Gastrocnemius medialis (tissue), 4 donors: ENCODE data around the gene TMEM59L. TPM values are rescaled to one million over a fixed set of nuclear protein-coding genes. Genes with fewer than 3 reads are reported as not detected.
"Not testable (repeated sequence)": the region's sequence is repeated elsewhere in the genome, so short reads cannot be mapped to it uniquely, and the experiment has no call there.

ENCODE experiments used
- ATAC-seq, 2 donors: fragments of 150-250 bp; one replicate each; pipeline ENCODE4 v1.9.1; 2016
- DNase-seq, 2 donors: peaks; one replicate each; pipeline ENCODE4 v3.0.0-alpha.2; 2019
- H3K27ac ChIP-seq, 4 donors: fragments of 200-600 bp; sonication (generic); 1 replicate in 1 of 4; 2 replicates in 3 of 4; pipeline ENCODE4 v1.5.1; 2016 to 2018; ENCODE audit warnings: mild to moderate bottlenecking in 2 of 4, moderate library complexity in 1 of 4
- H3K27me3 ChIP-seq, 3 donors: fragments of 200-600 bp; sonication (generic) in 2 of 3; 1 replicate in 1 of 3; 2 replicates in 2 of 3; pipeline versions ENCODE4 v1.5.1 to v1.6.0; 2016 to 2019; ENCODE audit warnings: mild to moderate bottlenecking in 1 of 3, moderate library complexity in 1 of 3
- H3K36me3 ChIP-seq, 2 donors: fragments of 200-600 bp; sonication (generic) in 1 of 2; one replicate each; pipeline ENCODE4 v1.5.1; 2017 to 2018
- H3K4me1 ChIP-seq, 2 donors: fragments of 200-600 bp; sonication (generic) in 1 of 2; one replicate each; pipeline ENCODE4 v1.5.1; 2016 to 2017; ENCODE audit warnings: mild to moderate bottlenecking in 2 of 2
- H3K4me3 ChIP-seq, 4 donors: fragments of 200-600 bp; sonication (generic) in 3 of 4; 1 replicate in 1 of 4; 2 replicates in 3 of 4; pipeline ENCODE4 v1.5.1; 2016 to 2019; ENCODE audit warnings: mild to moderate bottlenecking in 2 of 4
- H3K9me3 ChIP-seq, 3 donors: fragments of 200-600 bp; sonication (generic) in 2 of 3; 1 replicate in 1 of 3; 2 replicates in 2 of 3; pipeline ENCODE4 v1.5.1; 2016 to 2019
- POLR2A ChIP-seq, 2 donors: fragments of 450-650 bp; IDR thresholded peaks; one replicate each; pipeline ENCODE4 v1.6.1; 2017; ENCODE audit warnings: antibody characterized with exemption in 2 of 2, mild to moderate bottlenecking in 2 of 2, moderate library complexity in 2 of 2
- in situ Hi-C, 4 donors: fragments of 200-750 bp; cut with MboI; loops; one replicate each; pipeline versions ENCODE4 v1.15.0 to v1.8.0; 2017; ENCODE audit warnings: low sequenced_read_pairs in 4 of 4
- intact Hi-C: fragments of 100-400 bp; cut with DNase I; formaldehyde crosslinking; loops from one replicate; pipeline ENCODE4 v1.15.1; 2023; ENCODE audit warnings: low total_unique reads
- total RNA-seq, 4 donors: library from RNA; depleted of rRNA; stranded (reverse); fragments of >200 nt; gene quantifications; one replicate each; pipeline versions ENCODE4 v1.1.0 to v1.2.3, GENCODE V29; 2016
- TF ChIP-seq, protein P1 (sequence below), 5 experiments: fragments of 450-650 bp in 3 of 5; fragments of 200-600 bp in 2 of 5; sonication (generic) in 2 of 5; IDR thresholded peaks in 4 of 5; conservative IDR thresholded peaks in 1 of 5; 1 replicate in 4 of 5; 2 replicates in 1 of 5; pipeline ENCODE4 v1.5.1; 2016 to 2019; ENCODE audit warnings: antibody characterized with exemption in 5 of 5, mild to moderate bottlenecking in 3 of 5, moderate library complexity in 3 of 5

Gene TMEM59L
- total RNA-seq, 4 donors from 2014 or later: 0.20 to 2.1 (median 0.36) TPM; not detected in 1

DNA sequence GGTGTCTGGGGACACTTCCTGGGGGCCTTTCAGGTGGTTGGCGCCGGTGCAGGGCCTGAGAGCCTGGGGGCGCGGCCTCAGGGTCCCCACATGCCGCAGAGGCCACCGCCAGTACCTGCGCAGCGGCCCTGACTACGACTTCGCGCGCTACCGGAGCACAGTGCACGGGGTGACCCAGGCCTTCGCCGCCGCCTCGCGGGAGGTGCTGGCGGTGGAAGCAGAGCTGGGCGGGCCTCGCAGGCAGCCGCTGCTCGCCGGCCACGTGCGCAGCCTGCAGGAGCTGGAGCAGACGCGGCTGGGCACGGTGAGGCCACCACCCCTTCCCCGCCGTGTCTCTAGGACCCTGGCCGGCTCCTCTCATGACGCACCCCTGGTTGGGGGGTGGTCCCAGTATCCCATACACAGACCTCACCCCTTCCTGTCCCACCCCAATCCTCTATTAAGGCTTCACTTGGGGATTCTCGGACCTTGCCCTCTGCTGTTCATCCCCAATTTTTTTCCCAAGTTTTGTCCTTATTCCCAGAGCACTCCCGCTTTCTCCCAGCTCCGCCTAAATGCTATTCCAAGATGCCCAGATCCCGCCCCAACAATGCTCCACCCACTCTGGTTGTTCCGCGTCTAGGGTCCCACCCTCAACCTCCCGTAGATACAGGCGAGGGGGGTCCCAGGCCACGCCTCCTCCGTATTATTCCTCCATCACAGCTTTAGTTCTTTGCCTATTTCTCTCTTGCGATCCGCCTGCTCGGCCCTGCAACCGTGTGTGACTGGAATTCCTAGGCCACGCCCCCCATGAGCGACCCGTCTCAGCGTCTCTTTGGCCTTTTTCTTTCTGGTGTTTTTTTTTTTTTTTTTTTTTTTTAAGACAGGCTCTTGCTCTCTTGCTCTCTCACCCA, 23.0 kb upstream of the TMEM59L start:
- in situ Hi-C loops: loop anchor here (10.0 to 25.0 kb wide), 4 partner anchors 85 to 265 kb away; partner anchors contain the start of gene UPF1 (in 1 of the 4)
- H3K4me1 ChIP-seq: peaks cover 24 to 25% of the 10 kb centered on the region in 2 donors

DNA sequence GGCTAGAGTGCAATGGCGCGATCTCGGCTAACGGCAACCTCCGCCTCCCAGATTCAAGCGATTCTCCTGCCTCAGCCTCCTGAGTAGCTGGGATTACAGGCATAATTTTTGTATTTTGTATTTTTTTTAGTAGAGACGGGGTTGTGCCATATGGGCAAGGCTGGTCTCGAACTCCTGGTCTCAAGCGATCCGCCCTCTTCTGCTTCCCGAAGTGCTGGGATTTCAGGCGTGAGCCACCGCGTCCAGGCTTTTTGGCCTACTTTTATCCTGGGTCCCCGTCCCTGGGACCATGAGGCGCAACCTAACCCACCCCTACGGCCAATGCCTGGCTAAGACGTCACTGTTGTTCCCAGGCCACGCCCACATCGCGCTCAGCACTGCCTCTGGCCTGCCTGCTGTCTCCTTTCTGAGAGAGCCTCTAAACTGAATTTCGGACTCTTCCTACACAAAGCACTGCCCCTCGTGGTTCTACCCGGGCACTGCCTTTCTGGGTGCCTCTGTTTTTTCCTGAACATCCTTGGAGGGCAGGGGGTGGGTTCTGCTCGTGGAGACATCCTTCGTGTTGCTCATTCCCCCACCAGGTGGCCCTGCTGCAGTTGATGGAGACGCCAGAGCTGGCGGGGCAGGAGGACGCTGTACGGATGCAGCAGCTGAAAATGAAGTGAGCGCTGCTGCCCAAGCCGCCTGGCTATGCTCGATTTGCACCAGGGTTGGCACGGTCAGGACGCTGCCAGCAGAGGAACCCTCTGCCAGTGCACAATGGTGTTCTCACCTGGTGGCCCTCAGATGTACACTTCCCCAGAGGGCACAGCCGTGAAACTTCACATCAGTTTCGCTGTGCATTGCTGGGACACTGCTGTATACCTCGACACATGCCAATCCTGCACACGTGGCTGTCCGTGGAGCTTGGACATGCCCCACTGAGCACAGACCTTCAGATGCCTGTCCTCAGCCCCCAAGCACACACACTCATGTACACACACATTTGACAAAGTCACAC, 22.1 kb upstream of the TMEM59L start:
- no peaks in the 10 kb centered on the region for H3K27me3 ChIP-seq
- H3K4me1 ChIP-seq: peaks cover 32 to 33% of the 10 kb centered on the region in 2 donors
- DNase-seq (peak; percentile 51 to 80), ATAC-seq (peak; percentile 12 to 29)
- peaks cover 0 to 12% of the 10 kb centered on the region in 2 donors for H3K36me3 ChIP-seq
- H3K9me3 ChIP-seq: no peaks in the 10 kb centered on the region
- H3K27ac ChIP-seq: peak overlapping the region; percentile 84 to 96 (median 94)
- peak overlapping the region; percentile 67 to 100 (median 88) for H3K4me3 ChIP-seq
- in situ Hi-C loops: loop anchor here (10.0 to 25.0 kb wide), 4 partner anchors 84 to 264 kb away; partner anchors contain the start of gene UPF1 (in 1 of the 4)
- intact Hi-C loops: loop anchor here (5.0 kb wide), 2 partner anchors 242 to 352 kb away; partner anchors contain the start of genes HOMER3 and UPF1
- TF ChIP-seq, protein P1, sequence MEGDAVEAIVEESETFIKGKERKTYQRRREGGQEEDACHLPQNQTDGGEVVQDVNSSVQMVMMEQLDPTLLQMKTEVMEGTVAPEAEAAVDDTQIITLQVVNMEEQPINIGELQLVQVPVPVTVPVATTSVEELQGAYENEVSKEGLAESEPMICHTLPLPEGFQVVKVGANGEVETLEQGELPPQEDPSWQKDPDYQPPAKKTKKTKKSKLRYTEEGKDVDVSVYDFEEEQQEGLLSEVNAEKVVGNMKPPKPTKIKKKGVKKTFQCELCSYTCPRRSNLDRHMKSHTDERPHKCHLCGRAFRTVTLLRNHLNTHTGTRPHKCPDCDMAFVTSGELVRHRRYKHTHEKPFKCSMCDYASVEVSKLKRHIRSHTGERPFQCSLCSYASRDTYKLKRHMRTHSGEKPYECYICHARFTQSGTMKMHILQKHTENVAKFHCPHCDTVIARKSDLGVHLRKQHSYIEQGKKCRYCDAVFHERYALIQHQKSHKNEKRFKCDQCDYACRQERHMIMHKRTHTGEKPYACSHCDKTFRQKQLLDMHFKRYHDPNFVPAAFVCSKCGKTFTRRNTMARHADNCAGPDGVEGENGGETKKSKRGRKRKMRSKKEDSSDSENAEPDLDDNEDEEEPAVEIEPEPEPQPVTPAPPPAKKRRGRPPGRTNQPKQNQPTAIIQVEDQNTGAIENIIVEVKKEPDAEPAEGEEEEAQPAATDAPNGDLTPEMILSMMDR (IDR thresholded peaks at IDR 0.05 in 4 of 5, conservative IDR thresholded peaks at IDR 0.05 in 1 of 5): peak in 3 of 5 experiments; percentile 34 to 39 (median 36)
- no peak for TF ChIP-seq POLR2A (IDR thresholded peaks at IDR 0.05)

More for the DNA sequence above, 23.0 kb upstream of the TMEM59L start:
- Histone ChIP-seq H3K9me3 (no peaks in the 10 kb centered on the region), H3K4me3 (peak overlapping the region; percentile 67 to 100 (median 88)), H3K36me3 (peaks cover 0 to 12% of the 10 kb centered on the region in 2 donors), H3K27ac (peak overlapping the region; percentile 84 to 96 (median 94)), H3K27me3 (no peaks in the 10 kb centered on the region)
- ATAC-seq: peak; percentile 55
- no peak for TF ChIP-seq POLR2A (IDR thresholded peaks at IDR 0.05)
- TF ChIP-seq, protein P1 (IDR thresholded peaks at IDR 0.05 in 4 of 5, conservative IDR thresholded peaks at IDR 0.05 in 1 of 5): peak; percentile 8 to 35 (median 31)
- intact Hi-C loops: loop anchor here (2.0 to 5.0 kb wide), 4 partner anchors 89 to 353 kb away; partner anchors contain the start of genes HOMER3 and UPF1
- DNase-seq: peak; percentile 48 to 67

GRCh38 chr19:18591735-18592385, 20.8 kb upstream of the TMEM59L start:
- H3K27ac ChIP-seq: peak overlapping the region in 1 of 4 donors; percentile 27
- peak in 1 of 2 donors; percentile 36 for DNase-seq
- peaks cover 32 to 33% of the 10 kb centered on the region in 2 donors for H3K4me1 ChIP-seq
- intact Hi-C loops (loop anchor here (5.0 kb wide), 2 partner anchors 240 to 350 kb away; partner anchors contain the start of genes HOMER3 and UPF1), in situ Hi-C loops (loop anchor here (10.0 to 25.0 kb wide), 4 partner anchors 83 to 263 kb away; partner anchors contain the start of gene UPF1 (in 1 of the 4))
- H3K9me3 ChIP-seq: no peaks in the 10 kb centered on the region
- TF ChIP-seq POLR2A (IDR thresholded peaks at IDR 0.05): no peak
- TF ChIP-seq, protein P1 (IDR thresholded peaks at IDR 0.05 in 4 of 5, conservative IDR thresholded peaks at IDR 0.05 in 1 of 5): no peak
- H3K36me3 ChIP-seq: peaks cover 0 to 12% of the 10 kb centered on the region in 2 donors
- H3K27me3 ChIP-seq: no peaks in the 10 kb centered on the region
- H3K4me3 ChIP-seq: no peak overlapping the region
- ATAC-seq: no peak

DNA sequence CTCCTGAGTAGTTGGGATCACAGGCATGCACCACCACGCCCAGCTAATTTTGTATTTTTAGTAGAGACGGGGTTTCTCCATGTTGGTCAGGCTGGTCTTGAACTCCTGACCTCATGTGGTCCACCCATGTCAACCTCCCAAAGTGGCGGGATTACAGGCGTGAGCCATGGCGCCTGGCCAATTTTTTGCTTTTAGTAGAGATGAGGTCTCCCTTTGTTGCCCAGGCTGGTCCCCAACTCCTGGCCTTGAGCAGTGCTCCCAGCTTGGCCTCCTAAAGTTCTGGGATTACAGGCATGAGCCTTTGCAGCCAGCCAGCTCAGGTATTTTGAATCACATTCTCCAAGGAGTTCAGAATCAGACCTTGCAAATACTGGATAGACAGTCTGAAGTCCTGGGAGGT, 19.9 kb upstream of the TMEM59L start:
- ATAC-seq, DNase-seq, H3K9me3 ChIP-seq, H3K27me3 ChIP-seq, H3K4me3 ChIP-seq: not testable (repeated sequence)
- peak overlapping the region in 1 of 4 donors; percentile 27 for H3K27ac ChIP-seq
- H3K4me1 ChIP-seq: peaks cover 32 to 33% of the 10 kb centered on the region in 2 donors
- peaks cover 0 to 12% of the 10 kb centered on the region in 2 donors for H3K36me3 ChIP-seq
- intact Hi-C loops (loop anchor here (5.0 kb wide), 2 partner anchors 240 to 350 kb away; partner anchors contain the start of genes HOMER3 and UPF1), in situ Hi-C loops (loop anchor here (10.0 to 25.0 kb wide), 4 partner anchors 82 to 262 kb away; partner anchors contain the start of gene UPF1 (in 1 of the 4))
